Gastrocnemius medialis (tissue), 4 donors: ENCODE measurements around the gene NYNRIN. TPM values are rescaled to one million over a fixed set of nuclear protein-coding genes. Genes with fewer than 3 reads are reported as not detected.

ENCODE experiments used
- ATAC-seq, 2 donors: fragments of 150-250 bp; one replicate each; pipeline ENCODE4 v1.9.1; 2016
- DNase-seq, 2 donors: peaks; one replicate each; pipeline ENCODE4 v3.0.0-alpha.2; 2019
- H3K27ac ChIP-seq, 4 donors: fragments of 200-600 bp; sonication (generic); 1 replicate in 1 of 4; 2 replicates in 3 of 4; pipeline ENCODE4 v1.5.1; 2016 to 2018; ENCODE audit warnings: mild to moderate bottlenecking in 2 of 4, moderate library complexity in 1 of 4
- H3K27me3 ChIP-seq, 3 donors: fragments of 200-600 bp; sonication (generic) in 2 of 3; 1 replicate in 1 of 3; 2 replicates in 2 of 3; pipeline versions ENCODE4 v1.5.1 to v1.6.0; 2016 to 2019; ENCODE audit warnings: mild to moderate bottlenecking in 1 of 3, moderate library complexity in 1 of 3
- H3K36me3 ChIP-seq, 2 donors: fragments of 200-600 bp; sonication (generic) in 1 of 2; one replicate each; pipeline ENCODE4 v1.5.1; 2017 to 2018
- H3K4me1 ChIP-seq, 2 donors: fragments of 200-600 bp; sonication (generic) in 1 of 2; one replicate each; pipeline ENCODE4 v1.5.1; 2016 to 2017; ENCODE audit warnings: mild to moderate bottlenecking in 2 of 2
- H3K4me3 ChIP-seq, 4 donors: fragments of 200-600 bp; sonication (generic) in 3 of 4; 1 replicate in 1 of 4; 2 replicates in 3 of 4; pipeline ENCODE4 v1.5.1; 2016 to 2019; ENCODE audit warnings: mild to moderate bottlenecking in 2 of 4
- H3K9me3 ChIP-seq, 3 donors: fragments of 200-600 bp; sonication (generic) in 2 of 3; 1 replicate in 1 of 3; 2 replicates in 2 of 3; pipeline ENCODE4 v1.5.1; 2016 to 2019
- POLR2A ChIP-seq, 2 donors: fragments of 450-650 bp; IDR thresholded peaks; one replicate each; pipeline ENCODE4 v1.6.1; 2017; ENCODE audit warnings: antibody characterized with exemption in 2 of 2, mild to moderate bottlenecking in 2 of 2, moderate library complexity in 2 of 2
- in situ Hi-C, 4 donors: fragments of 200-750 bp; cut with MboI; loops; one replicate each; pipeline versions ENCODE4 v1.15.0 to v1.8.0; 2017; ENCODE audit warnings: low sequenced_read_pairs in 4 of 4
- intact Hi-C: fragments of 100-400 bp; cut with DNase I; formaldehyde crosslinking; loops from one replicate; pipeline ENCODE4 v1.15.1; 2023; ENCODE audit warnings: low total_unique reads
- total RNA-seq, 4 donors: library from RNA; depleted of rRNA; stranded (reverse); fragments of >200 nt; gene quantifications; one replicate each; pipeline versions ENCODE4 v1.1.0 to v1.2.3, GENCODE V29; 2016
- TF ChIP-seq, protein P1 (sequence below), 5 experiments: fragments of 450-650 bp in 3 of 5; fragments of 200-600 bp in 2 of 5; sonication (generic) in 2 of 5; IDR thresholded peaks in 4 of 5; conservative IDR thresholded peaks in 1 of 5; 1 replicate in 4 of 5; 2 replicates in 1 of 5; pipeline ENCODE4 v1.5.1; 2016 to 2019; ENCODE audit warnings: antibody characterized with exemption in 5 of 5, mild to moderate bottlenecking in 3 of 5, moderate library complexity in 3 of 5

Gene NYNRIN
- total RNA-seq, 4 donors from 2014 or later = 0.87 to 3.7 (median 2.1) TPM

- intact Hi-C loops = no loop called here
- ATAC-seq (no peak), DNase-seq (no peak)
- Histone ChIP-seq H3K27ac (no peak overlapping the region), H3K4me1 (no peaks in the 10 kb centered on the region), H3K4me3 (no peak overlapping the region), H3K27me3 (no peaks in the 10 kb centered on the region), H3K36me3 (no peaks in the 10 kb centered on the region), H3K9me3 (no peaks in the 10 kb centered on the region)
- in situ Hi-C loops = no loop called here
- no peak for TF ChIP-seq POLR2A (IDR thresholded peaks at IDR 0.05)
- TF ChIP-seq, protein P1, sequence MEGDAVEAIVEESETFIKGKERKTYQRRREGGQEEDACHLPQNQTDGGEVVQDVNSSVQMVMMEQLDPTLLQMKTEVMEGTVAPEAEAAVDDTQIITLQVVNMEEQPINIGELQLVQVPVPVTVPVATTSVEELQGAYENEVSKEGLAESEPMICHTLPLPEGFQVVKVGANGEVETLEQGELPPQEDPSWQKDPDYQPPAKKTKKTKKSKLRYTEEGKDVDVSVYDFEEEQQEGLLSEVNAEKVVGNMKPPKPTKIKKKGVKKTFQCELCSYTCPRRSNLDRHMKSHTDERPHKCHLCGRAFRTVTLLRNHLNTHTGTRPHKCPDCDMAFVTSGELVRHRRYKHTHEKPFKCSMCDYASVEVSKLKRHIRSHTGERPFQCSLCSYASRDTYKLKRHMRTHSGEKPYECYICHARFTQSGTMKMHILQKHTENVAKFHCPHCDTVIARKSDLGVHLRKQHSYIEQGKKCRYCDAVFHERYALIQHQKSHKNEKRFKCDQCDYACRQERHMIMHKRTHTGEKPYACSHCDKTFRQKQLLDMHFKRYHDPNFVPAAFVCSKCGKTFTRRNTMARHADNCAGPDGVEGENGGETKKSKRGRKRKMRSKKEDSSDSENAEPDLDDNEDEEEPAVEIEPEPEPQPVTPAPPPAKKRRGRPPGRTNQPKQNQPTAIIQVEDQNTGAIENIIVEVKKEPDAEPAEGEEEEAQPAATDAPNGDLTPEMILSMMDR (IDR thresholded peaks at IDR 0.05 in 4 of 5, conservative IDR thresholded peaks at IDR 0.05 in 1 of 5) = no peak
Observed at GRCh38 chr14:24463017-24463883, 64.4 kb downstream of the NYNRIN start.

GRCh38 chr14:24463884-24464785, 65.3 kb downstream of the NYNRIN start:
- Histone ChIP-seq H3K27ac (no peak overlapping the region), H3K36me3 (no peaks in the 10 kb centered on the region), H3K4me1 (no peaks in the 10 kb centered on the region), H3K4me3 (no peak overlapping the region), H3K9me3 (no peaks in the 10 kb centered on the region), H3K27me3 (no peaks in the 10 kb centered on the region)
- ATAC-seq = no peak
- DNase-seq = no peak
- in situ Hi-C loops (no loop called here), intact Hi-C loops (no loop called here)
- no peak for TF ChIP-seq POLR2A (IDR thresholded peaks at IDR 0.05)
- TF ChIP-seq, protein P1 (IDR thresholded peaks at IDR 0.05 in 4 of 5, conservative IDR thresholded peaks at IDR 0.05 in 1 of 5) = no peak

- TF ChIP-seq, protein P1 (IDR thresholded peaks at IDR 0.05 in 4 of 5, conservative IDR thresholded peaks at IDR 0.05 in 1 of 5) = no peak
- TF ChIP-seq POLR2A (IDR thresholded peaks at IDR 0.05) = no peak
- Histone ChIP-seq H3K27me3 (no peaks in the 10 kb centered on the region), H3K9me3 (no peaks in the 10 kb centered on the region), H3K27ac (no peak overlapping the region), H3K4me1 (no peaks in the 10 kb centered on the region), H3K36me3 (no peaks in the 10 kb centered on the region), H3K4me3 (no peak overlapping the region)
- in situ Hi-C loops = no loop called here
- intact Hi-C loops = no loop called here
- no peak for DNase-seq
- ATAC-seq = no peak
Observed at GRCh38 chr14:24465368-24465767, 66.6 kb downstream of the NYNRIN start.

- ATAC-seq (no peak), DNase-seq (no peak)
- no peaks in the 10 kb centered on the region for H3K4me1 ChIP-seq
- no peak overlapping the region for H3K27ac ChIP-seq
- no peaks in the 10 kb centered on the region for H3K36me3 ChIP-seq
- no peak for TF ChIP-seq POLR2A (IDR thresholded peaks at IDR 0.05)
- TF ChIP-seq, protein P1 (IDR thresholded peaks at IDR 0.05 in 4 of 5, conservative IDR thresholded peaks at IDR 0.05 in 1 of 5) = no peak
- in situ Hi-C loops = no loop called here
- H3K9me3 ChIP-seq = no peaks in the 10 kb centered on the region
- no peak overlapping the region for H3K4me3 ChIP-seq
- intact Hi-C loops = no loop called here
- no peaks in the 10 kb centered on the region for H3K27me3 ChIP-seq
Observed at GRCh38 chr14:24465805-24466204, 67.0 kb downstream of the NYNRIN start.

Other genes with a start within 250 kb of the NYNRIN start
- 10 to 100 TPM in 3 of 4 donors, 1 to 10 TPM in 1; 6.5 to 36.7 (median 11.9) TPM for gene IRF9, start 237.7 kb upstream of the NYNRIN start, total RNA-seq
- 1 to 10 TPM in 1 of 4 donors, under 1 TPM in 2, not detected in 1; 0.27 to 3.1 (median 0.82) TPM for gene REC8, start 226.9 kb upstream of the NYNRIN start, total RNA-seq
- 10 to 100 TPM; 35.7 to 73.2 (median 55.4) TPM for gene IPO4, start 210.2 kb upstream of the NYNRIN start, total RNA-seq
- gene TM9SF1, start 203.6 kb upstream of the NYNRIN start, total RNA-seq = 10 to 100 TPM; 31.4 to 46.4 (median 36.7) TPM
- gene TSSK4, start 193.3 kb upstream of the NYNRIN start, total RNA-seq = not detected
- 10 to 100 TPM; 13.6 to 29.8 (median 20.7) TPM for gene CHMP4A, start 185.5 kb upstream of the NYNRIN start, total RNA-seq
- 10 to 100 TPM in 3 of 4 donors, 1 to 10 TPM in 1; 6.7 to 19.2 (median 13.9) TPM for gene MDP1, start 182.9 kb upstream of the NYNRIN start, total RNA-seq
- 100 to 1,000 TPM; 141 to 178 (median 162) TPM for gene NEDD8, start 166.6 kb upstream of the NYNRIN start, total RNA-seq
- gene GMPR2, start 166.1 kb upstream of the NYNRIN start, total RNA-seq = 10 to 100 TPM; 15.4 to 44.8 (median 27.4) TPM
- 10 to 100 TPM; 41.4 to 77.1 (median 50.7) TPM for gene TINF2, start 156.4 kb upstream of the NYNRIN start, total RNA-seq
- under 1 TPM in 1 of 4 donors, not detected in 3; 0.20 TPM for gene TGM1, start 135.8 kb upstream of the NYNRIN start, total RNA-seq
- gene RABGGTA, start 127.4 kb upstream of the NYNRIN start, total RNA-seq = 10 to 100 TPM; 20.9 to 32.8 (median 28.0) TPM
- 10 to 100 TPM in 2 of 4 donors, 1 to 10 TPM in 2; 1.9 to 12.2 (median 8.2) TPM for gene DHRS1, start 99.2 kb upstream of the NYNRIN start, total RNA-seq
- gene NOP9, start 99.2 kb upstream of the NYNRIN start, total RNA-seq = 10 to 100 TPM; 27.2 to 43.5 (median 32.2) TPM
- gene CIDEB, start 91.0 kb upstream of the NYNRIN start, total RNA-seq = 1 to 10 TPM in 1 of 4 donors, under 1 TPM in 3; 0.39 to 1.5 (median 0.88) TPM
- gene LTB4R2, start 88.9 kb upstream of the NYNRIN start, total RNA-seq = 1 to 10 TPM in 2 of 4 donors, under 1 TPM in 2; 0.39 to 3.3 (median 2.0) TPM
- gene LTB4R, start 87.5 kb upstream of the NYNRIN start, total RNA-seq = 1 to 10 TPM in 2 of 4 donors, under 1 TPM in 2; 0.13 to 2.2 (median 0.75) TPM
- gene ADCY4, start 63.9 kb upstream of the NYNRIN start, total RNA-seq = 10 to 100 TPM in 1 of 4 donors, 1 to 10 TPM in 3; 7.9 to 16.6 (median 8.7) TPM
- gene RIPK3, start 59.0 kb upstream of the NYNRIN start, total RNA-seq = 1 to 10 TPM in 2 of 4 donors, under 1 TPM in 2; 0.66 to 1.6 (median 0.97) TPM
- 10 to 100 TPM in 1 of 4 donors, 1 to 10 TPM in 3; 4.6 to 13.2 (median 7.5) TPM for gene NFATC4, start 30.8 kb upstream of the NYNRIN start, total RNA-seq
- under 1 TPM in 3 of 4 donors, not detected in 1; 0.16 to 0.36 (median 0.24) TPM for gene CBLN3, start 30.7 kb downstream of the NYNRIN start, total RNA-seq
- 10 to 100 TPM; 35.1 to 50.5 (median 44.7) TPM for gene KHNYN, start 31.0 kb downstream of the NYNRIN start, total RNA-seq
- gene SDR39U1, start 43.8 kb downstream of the NYNRIN start, total RNA-seq = 10 to 100 TPM; 21.7 to 51.4 (median 38.3) TPM
- under 1 TPM in 1 of 4 donors, not detected in 3; 0.76 TPM for gene CMA1, start 109.3 kb downstream of the NYNRIN start, total RNA-seq
- gene CTSG, start 177.2 kb downstream of the NYNRIN start, total RNA-seq = 1 to 10 TPM in 1 of 4 donors, under 1 TPM in 1, not detected in 2; 0.72 to 1.3 TPM
- gene GZMH, start 210.7 kb downstream of the NYNRIN start, total RNA-seq = not detected
- under 1 TPM in 1 of 4 donors, not detected in 3; 0.62 TPM for gene GZMB, start 235.2 kb downstream of the NYNRIN start, total RNA-seq